ENCODE data around the gene ZNF483. TPM values are rescaled to one million over a fixed set of nuclear protein-coding genes. Genes with fewer than 3 reads are reported as not detected.
"Not testable (repeated sequence)": the region's sequence is repeated elsewhere in the genome, so short reads cannot be mapped to it uniquely, and the experiment has no call there.

ZNF483 gene
- total RNA-seq, 5 donors from 2014 or later (not counting 1 experiment from before 2014, with no cell fraction given) = 13.5 to 21.5 (median 16.5) TPM

GRCh38 chr9:111610845-111611244, 85.9 kb downstream of the ZNF483 start:
- Mint-ChIP-seq H3K36me3 (no peaks in the 10 kb centered on the region), H3K27ac (no peak overlapping the region), H3K27me3 (peaks cover 39 to 41% of the 10 kb centered on the region in 2 donors), H3K9me3 (no peaks in the 10 kb centered on the region), H3K4me3 (no peak overlapping the region), H3K4me1 (no peaks in the 10 kb centered on the region)
- no peak overlapping the region for H3K4me3 ChIP-seq (ENCODE audit: control insufficient read depth in 1 of 2, extremely low read depth in 1 of 2, low read length in 1 of 2)
- no peaks in the 10 kb centered on the region for H3K36me3 ChIP-seq (ENCODE audit: control insufficient read depth in 2 of 2, extremely low read depth in 1 of 2, insufficient read depth in 1 of 2, low read length in 1 of 2)
- H3K9me3 ChIP-seq = no peaks in the 10 kb centered on the region
- 58% methylated on average over 7 of the region's 7 CpGs for WGBS (ENCODE audit: insufficient coverage)
- H3K27me3 ChIP-seq (replicated peaks in 1 of 2; ENCODE audit: control insufficient read depth in 2 of 2, extremely low read depth in 1 of 2, insufficient read depth in 2 of 2, low read length in 1 of 2) = peaks cover 0 to 16% of the 10 kb centered on the region in 2 experiments
- no peaks in the 10 kb centered on the region for H3K4me1 ChIP-seq (ENCODE audit: control insufficient read depth in 1 of 2, extremely low read depth in 1 of 2, insufficient read depth in 2 of 2, low read length in 2 of 2)
- ATAC-seq (replicated peaks in 1 of 4) (no peak), DNase-seq (no peak)
- H3K27ac ChIP-seq (ENCODE audit: low read length) = no peak overlapping the region
- POLR2A ChIA-PET = no interaction called here
- CTCF ChIA-PET = interaction anchor here in 1 of 2 donors (0.7 kb wide), 1 partner anchor 44 kb away, joined by 4 read pairs; no protein-coding TSS in a partner anchor

- ChIA-PET CTCF (no interaction called here), POLR2A (no interaction called here)
- no peak overlapping the region for H3K4me3 Mint-ChIP-seq
- ATAC-seq (replicated peaks in 1 of 4) = no peak
- H3K9me3 Mint-ChIP-seq = no peaks in the 10 kb centered on the region
- Histone ChIP-seq H3K9me3 (no peaks in the 10 kb centered on the region), H3K4me1 (ENCODE audit: control insufficient read depth in 1 of 2, extremely low read depth in 1 of 2, insufficient read depth in 2 of 2, low read length in 2 of 2) (no peaks in the 10 kb centered on the region), H3K27ac (ENCODE audit: low read length) (no peak overlapping the region), H3K4me3 (ENCODE audit: control insufficient read depth in 1 of 2, extremely low read depth in 1 of 2, low read length in 1 of 2) (no peak overlapping the region), H3K27me3 (replicated peaks in 1 of 2; ENCODE audit: control insufficient read depth in 2 of 2, extremely low read depth in 1 of 2, insufficient read depth in 2 of 2, low read length in 1 of 2) (peaks cover 0 to 16% of the 10 kb centered on the region in 2 experiments), H3K36me3 (ENCODE audit: control insufficient read depth in 2 of 2, extremely low read depth in 1 of 2, insufficient read depth in 1 of 2, low read length in 1 of 2) (no peaks in the 10 kb centered on the region)
- H3K27ac Mint-ChIP-seq = no peak overlapping the region
- no peaks in the 10 kb centered on the region for H3K36me3 Mint-ChIP-seq
- peaks cover 37 to 40% of the 10 kb centered on the region in 2 donors for H3K27me3 Mint-ChIP-seq
- no peak for DNase-seq
- 77% methylated on average over 2 of the region's 4 CpGs for WGBS (ENCODE audit: insufficient coverage)
- no peaks in the 10 kb centered on the region for H3K4me1 Mint-ChIP-seq
Observed at GRCh38 chr9:111613436-111614040, 88.6 kb downstream of the ZNF483 start.

DNA sequence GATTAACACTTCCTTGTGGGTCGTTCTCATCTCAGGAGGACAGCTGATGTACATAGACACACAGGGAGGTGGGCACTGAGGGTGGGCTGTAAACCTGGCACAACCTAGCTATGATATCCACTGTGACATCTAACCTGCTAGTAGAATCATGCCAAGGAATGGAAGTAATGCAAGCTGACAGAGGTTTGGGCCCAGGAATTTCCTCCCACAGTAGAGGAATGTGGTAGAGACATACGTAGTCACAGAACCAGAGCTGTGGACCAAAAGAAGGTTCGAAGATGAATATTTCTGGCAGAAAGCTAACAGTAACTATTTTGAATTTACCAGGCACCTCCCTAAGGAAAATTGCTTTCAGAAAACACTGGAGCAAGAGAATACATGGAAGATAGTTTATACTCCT, 90.9 kb downstream of the ZNF483 start:
- H3K27ac ChIP-seq (ENCODE audit: low read length) = no peak overlapping the region
- H3K4me3 ChIP-seq (ENCODE audit: control insufficient read depth in 1 of 2, extremely low read depth in 1 of 2, low read length in 1 of 2) = no peak overlapping the region
- Mint-ChIP-seq H3K4me3 (no peak overlapping the region), H3K27me3 (peaks cover 22 to 23% of the 10 kb centered on the region in 2 donors), H3K27ac (no peak overlapping the region), H3K36me3 (no peaks in the 10 kb centered on the region), H3K9me3 (no peaks in the 10 kb centered on the region), H3K4me1 (no peaks in the 10 kb centered on the region)
- CTCF ChIA-PET = interaction anchor here (0.6 to 0.7 kb wide), 2 partner anchors 20 to 217 kb away, joined by 3 read pairs; no protein-coding TSS in a partner anchor
- ATAC-seq (replicated peaks in 1 of 4) = no peak
- H3K27me3 ChIP-seq (replicated peaks in 1 of 2; ENCODE audit: control insufficient read depth in 2 of 2, extremely low read depth in 1 of 2, insufficient read depth in 2 of 2, low read length in 1 of 2) = peaks cover 0 to 6% of the 10 kb centered on the region in 2 experiments
- no CpG with 5 or more reads among the region's 3 CpGs for WGBS (ENCODE audit: insufficient coverage)
- no peaks in the 10 kb centered on the region for H3K9me3 ChIP-seq
- DNase-seq = no peak
- H3K36me3 ChIP-seq (ENCODE audit: control insufficient read depth in 2 of 2, extremely low read depth in 1 of 2, insufficient read depth in 1 of 2, low read length in 1 of 2) = no peaks in the 10 kb centered on the region
- no peaks in the 10 kb centered on the region for H3K4me1 ChIP-seq (ENCODE audit: control insufficient read depth in 1 of 2, extremely low read depth in 1 of 2, insufficient read depth in 2 of 2, low read length in 2 of 2)
- POLR2A ChIA-PET = interaction anchor here in 1 of 2 donors (0.5 kb wide), 1 partner anchor 817 kb away, joined by 3 read pairs; no protein-coding TSS in a partner anchor

- H3K36me3 Mint-ChIP-seq; H3K27ac Mint-ChIP-seq; H3K9me3 ChIP-seq; H3K9me3 Mint-ChIP-seq; H3K4me3 Mint-ChIP-seq; POLR2A ChIA-PET; ATAC-seq (replicated peaks in 1 of 4); CTCF ChIA-PET; H3K27ac ChIP-seq (ENCODE audit: low read length); DNase-seq; H3K4me1 Mint-ChIP-seq; H3K27me3 ChIP-seq (replicated peaks in 1 of 2; ENCODE audit: control insufficient read depth in 2 of 2, extremely low read depth in 1 of 2, insufficient read depth in 2 of 2, low read length in 1 of 2); H3K4me3 ChIP-seq (ENCODE audit: control insufficient read depth in 1 of 2, extremely low read depth in 1 of 2, low read length in 1 of 2); H3K4me1 ChIP-seq (ENCODE audit: control insufficient read depth in 1 of 2, extremely low read depth in 1 of 2, insufficient read depth in 2 of 2, low read length in 2 of 2); H3K36me3 ChIP-seq (ENCODE audit: control insufficient read depth in 2 of 2, extremely low read depth in 1 of 2, insufficient read depth in 1 of 2, low read length in 1 of 2): not testable (repeated sequence)
- H3K27me3 Mint-ChIP-seq = peaks cover 23 to 24% of the 10 kb centered on the region in 2 donors
- WGBS (ENCODE audit: insufficient coverage) = 91% methylated on average over 4 of the region's 29 CpGs
Observed at GRCh38 chr9:111617349-111617748, 92.4 kb downstream of the ZNF483 start.

GRCh38 chr9:111621895-111622480, 97.0 kb downstream of the ZNF483 start:
- ChIA-PET POLR2A (interaction anchor here in 1 of 2 donors (1.1 kb wide), 1 partner anchor 9 kb away, joined by 3 read pairs; the partner anchor contains the start of gene DNAJC25), CTCF (interaction anchor here (0.6 to 1.2 kb wide), 7 partner anchors 17 to 758 kb away, joined by 3 to 6 read pairs (median 5); no protein-coding TSS in a partner anchor)
- Histone ChIP-seq H3K9me3 (no peaks in the 10 kb centered on the region), H3K4me1 (ENCODE audit: control insufficient read depth in 1 of 2, extremely low read depth in 1 of 2, insufficient read depth in 2 of 2, low read length in 2 of 2) (no peaks in the 10 kb centered on the region), H3K36me3 (ENCODE audit: control insufficient read depth in 2 of 2, extremely low read depth in 1 of 2, insufficient read depth in 1 of 2, low read length in 1 of 2) (no peaks in the 10 kb centered on the region), H3K27me3 (replicated peaks in 1 of 2; ENCODE audit: control insufficient read depth in 2 of 2, extremely low read depth in 1 of 2, insufficient read depth in 2 of 2, low read length in 1 of 2) (peaks cover 0 to 5% of the 10 kb centered on the region in 2 experiments), H3K27ac (ENCODE audit: low read length) (no peak overlapping the region), H3K4me3 (ENCODE audit: control insufficient read depth in 1 of 2, extremely low read depth in 1 of 2, low read length in 1 of 2) (no peak overlapping the region)
- Mint-ChIP-seq H3K4me3 (no peak overlapping the region), H3K4me1 (no peaks in the 10 kb centered on the region), H3K9me3 (no peaks in the 10 kb centered on the region), H3K36me3 (no peaks in the 10 kb centered on the region), H3K27ac (no peak overlapping the region), H3K27me3 (peaks cover 12% of the 10 kb centered on the region in 2 donors)
- DNase-seq (peak in 11 of 35 experiments; percentile 10 to 62 (median 23)), ATAC-seq (replicated peaks in 1 of 4) (peak in 3 of 4 experiments; percentile 69 to 77 (median 72))
- no CpG with 5 or more reads among the region's 2 CpGs for WGBS (ENCODE audit: insufficient coverage)

DNA sequence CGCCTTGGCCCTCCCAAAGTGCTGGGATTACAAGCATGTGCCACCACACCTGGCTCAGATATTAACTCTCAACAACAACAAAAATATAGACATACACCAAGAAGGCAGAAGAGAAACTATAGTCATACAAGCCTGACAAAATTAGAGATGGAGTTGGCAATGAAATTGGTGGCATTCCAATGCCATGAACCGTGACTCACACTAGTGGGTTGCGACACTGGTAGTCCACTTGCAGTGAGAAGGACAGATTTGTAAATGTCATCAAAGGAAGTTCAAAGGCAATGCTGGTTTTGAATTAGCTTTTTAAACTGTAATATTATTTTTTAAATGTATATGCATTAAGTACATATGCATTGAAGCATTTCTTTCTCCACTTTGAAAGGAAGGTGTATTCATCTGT, 97.6 kb downstream of the ZNF483 start:
- H3K4me1 Mint-ChIP-seq = no peaks in the 10 kb centered on the region
- H3K9me3 ChIP-seq = no peaks in the 10 kb centered on the region
- no peaks in the 10 kb centered on the region for H3K4me1 ChIP-seq (ENCODE audit: control insufficient read depth in 1 of 2, extremely low read depth in 1 of 2, insufficient read depth in 2 of 2, low read length in 2 of 2)
- no peak overlapping the region for H3K27ac Mint-ChIP-seq
- H3K27me3 ChIP-seq (replicated peaks in 1 of 2; ENCODE audit: control insufficient read depth in 2 of 2, extremely low read depth in 1 of 2, insufficient read depth in 2 of 2, low read length in 1 of 2) = peaks cover 0 to 5% of the 10 kb centered on the region in 2 experiments
- H3K4me3 Mint-ChIP-seq = no peak overlapping the region
- ATAC-seq (replicated peaks in 1 of 4) (no peak), DNase-seq (no peak)
- no peak overlapping the region for H3K27ac ChIP-seq (ENCODE audit: low read length)
- no peaks in the 10 kb centered on the region for H3K9me3 Mint-ChIP-seq
- no peaks in the 10 kb centered on the region for H3K36me3 Mint-ChIP-seq
- POLR2A ChIA-PET = no interaction called here
- H3K36me3 ChIP-seq (ENCODE audit: control insufficient read depth in 2 of 2, extremely low read depth in 1 of 2, insufficient read depth in 1 of 2, low read length in 1 of 2) = no peaks in the 10 kb centered on the region
- H3K27me3 Mint-ChIP-seq = peaks cover 12% of the 10 kb centered on the region in 2 donors
- WGBS (ENCODE audit: insufficient coverage) = 83% methylated on average over 1 of the region's 3 CpGs
- CTCF ChIA-PET = no interaction called here
- no peak overlapping the region for H3K4me3 ChIP-seq (ENCODE audit: control insufficient read depth in 1 of 2, extremely low read depth in 1 of 2, low read length in 1 of 2)
